Measurements from ENCODE around the gene MTF2. TPM values are rescaled to one million over a fixed set of nuclear protein-coding genes. Genes with fewer than 3 reads are reported as not detected.

MTF2 gene
- total and polyA plus RNA-seq, 9 donors = 9.7 to 27.4 (median 21.3) TPM

DNA sequence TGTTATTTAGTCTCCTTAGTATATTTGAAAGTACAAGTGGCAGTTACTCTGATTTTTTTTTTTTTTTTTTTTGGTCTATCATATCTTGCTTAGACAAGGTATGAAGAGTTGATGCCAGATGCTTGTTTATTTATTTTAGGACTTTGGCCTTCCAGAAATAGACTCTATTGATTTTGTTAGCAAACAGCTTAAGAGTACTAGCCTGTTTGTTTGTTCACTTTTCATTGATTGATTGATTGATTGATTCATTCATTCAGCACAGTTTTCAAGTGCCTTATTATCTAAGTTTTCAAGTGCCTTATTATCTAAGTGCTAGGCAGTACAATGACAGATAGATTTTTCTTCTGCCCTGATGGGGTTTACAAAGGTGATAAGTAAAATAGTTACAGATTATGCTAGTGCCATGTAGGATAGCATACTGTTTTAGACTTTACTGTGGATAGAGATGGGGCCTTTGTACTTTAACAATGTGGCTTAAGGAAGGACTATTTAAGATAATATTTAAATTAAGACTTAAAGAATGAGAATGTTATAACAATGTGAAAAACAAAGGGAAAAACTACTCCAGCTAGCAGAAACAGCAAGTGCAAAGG is 50.5 kb downstream of the MTF2 start:
- Histone ChIP-seq H3K36me3 (no peaks in the 10 kb centered on the region), H3K4me3 (no peak overlapping the region), H3K27ac (no peak overlapping the region), H3K27me3 (no peaks in the 10 kb centered on the region), H3K9me3 (no peaks in the 10 kb centered on the region), H3K4me1 (ENCODE audit: insufficient read depth) (no peaks in the 10 kb centered on the region)
- DNase-seq = no peak
- no peak for TF ChIP-seq POLR2A (IDR thresholded peaks at IDR 0.05)
- TF ChIP-seq, protein P1, sequence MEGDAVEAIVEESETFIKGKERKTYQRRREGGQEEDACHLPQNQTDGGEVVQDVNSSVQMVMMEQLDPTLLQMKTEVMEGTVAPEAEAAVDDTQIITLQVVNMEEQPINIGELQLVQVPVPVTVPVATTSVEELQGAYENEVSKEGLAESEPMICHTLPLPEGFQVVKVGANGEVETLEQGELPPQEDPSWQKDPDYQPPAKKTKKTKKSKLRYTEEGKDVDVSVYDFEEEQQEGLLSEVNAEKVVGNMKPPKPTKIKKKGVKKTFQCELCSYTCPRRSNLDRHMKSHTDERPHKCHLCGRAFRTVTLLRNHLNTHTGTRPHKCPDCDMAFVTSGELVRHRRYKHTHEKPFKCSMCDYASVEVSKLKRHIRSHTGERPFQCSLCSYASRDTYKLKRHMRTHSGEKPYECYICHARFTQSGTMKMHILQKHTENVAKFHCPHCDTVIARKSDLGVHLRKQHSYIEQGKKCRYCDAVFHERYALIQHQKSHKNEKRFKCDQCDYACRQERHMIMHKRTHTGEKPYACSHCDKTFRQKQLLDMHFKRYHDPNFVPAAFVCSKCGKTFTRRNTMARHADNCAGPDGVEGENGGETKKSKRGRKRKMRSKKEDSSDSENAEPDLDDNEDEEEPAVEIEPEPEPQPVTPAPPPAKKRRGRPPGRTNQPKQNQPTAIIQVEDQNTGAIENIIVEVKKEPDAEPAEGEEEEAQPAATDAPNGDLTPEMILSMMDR (IDR thresholded peaks at IDR 0.05) = no peak
- TF ChIP-seq EP300 (IDR thresholded peaks at IDR 0.05) = no peak
- intact Hi-C loops (cut with DNase I) = no loop called here

DNA sequence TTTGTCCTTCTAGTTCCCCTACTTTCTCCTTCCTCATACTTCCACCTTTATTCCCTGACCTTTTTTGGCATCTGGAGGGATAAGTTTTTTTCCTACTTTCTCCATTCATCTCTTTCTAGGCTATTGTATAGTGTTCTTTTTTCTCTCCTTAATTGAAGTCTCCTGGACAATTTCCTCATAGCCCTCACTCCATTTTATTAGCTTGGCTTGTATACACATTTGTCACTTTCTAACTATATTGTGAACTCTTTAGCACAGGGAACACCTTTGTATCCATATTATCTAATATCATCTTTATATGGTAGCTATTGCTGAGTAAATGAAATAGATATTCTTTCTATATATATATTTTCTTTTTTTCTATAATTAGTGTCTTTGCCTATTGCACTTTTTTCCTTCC is 53.6 kb downstream of the MTF2 start:
- no peak overlapping the region for H3K27ac ChIP-seq
- H3K36me3 ChIP-seq = no peaks in the 10 kb centered on the region
- H3K4me3 ChIP-seq = no peak overlapping the region
- H3K9me3 ChIP-seq = no peaks in the 10 kb centered on the region
- intact Hi-C loops (cut with DNase I) = no loop called here
- TF ChIP-seq, protein P1 (IDR thresholded peaks at IDR 0.05) = no peak
- TF ChIP-seq EP300 (IDR thresholded peaks at IDR 0.05) (no peak), POLR2A (IDR thresholded peaks at IDR 0.05) (no peak)
- no peaks in the 10 kb centered on the region for H3K27me3 ChIP-seq
- DNase-seq = no peak
- no peaks in the 10 kb centered on the region for H3K4me1 ChIP-seq (ENCODE audit: insufficient read depth)

DNA sequence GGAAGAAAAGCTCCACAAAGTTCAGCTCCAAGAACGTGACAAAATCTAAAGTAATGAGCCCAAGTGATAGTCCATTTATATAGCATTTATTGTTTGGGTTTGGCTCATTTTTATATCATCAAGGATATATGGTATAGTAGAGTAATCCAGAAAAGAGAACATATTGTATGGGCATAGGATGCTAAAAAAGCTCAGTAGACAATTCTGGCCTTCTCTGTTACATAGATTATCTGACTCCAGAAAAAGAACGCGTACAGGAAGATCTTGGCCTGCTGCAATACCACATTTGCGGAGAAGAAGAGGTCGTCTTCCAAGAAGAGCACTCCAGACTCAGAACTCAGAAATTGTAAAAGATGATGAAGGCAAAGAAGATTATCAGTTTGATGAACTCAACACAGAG is 57.4 kb downstream of the MTF2 start:
- Histone ChIP-seq H3K36me3 (no peaks in the 10 kb centered on the region), H3K27ac (no peak overlapping the region), H3K27me3 (no peaks in the 10 kb centered on the region), H3K9me3 (no peaks in the 10 kb centered on the region), H3K4me3 (no peak overlapping the region), H3K4me1 (ENCODE audit: insufficient read depth) (no peaks in the 10 kb centered on the region)
- intact Hi-C loops (cut with DNase I) = no loop called here
- TF ChIP-seq, protein P1 (IDR thresholded peaks at IDR 0.05) = no peak
- TF ChIP-seq EP300 (IDR thresholded peaks at IDR 0.05) (no peak), POLR2A (IDR thresholded peaks at IDR 0.05) (no peak)
- DNase-seq = no peak
- WGBS, 3 donors = 91 to 94% (median 93%) methylated on average over 5 of the region's 5 CpGs

DNA sequence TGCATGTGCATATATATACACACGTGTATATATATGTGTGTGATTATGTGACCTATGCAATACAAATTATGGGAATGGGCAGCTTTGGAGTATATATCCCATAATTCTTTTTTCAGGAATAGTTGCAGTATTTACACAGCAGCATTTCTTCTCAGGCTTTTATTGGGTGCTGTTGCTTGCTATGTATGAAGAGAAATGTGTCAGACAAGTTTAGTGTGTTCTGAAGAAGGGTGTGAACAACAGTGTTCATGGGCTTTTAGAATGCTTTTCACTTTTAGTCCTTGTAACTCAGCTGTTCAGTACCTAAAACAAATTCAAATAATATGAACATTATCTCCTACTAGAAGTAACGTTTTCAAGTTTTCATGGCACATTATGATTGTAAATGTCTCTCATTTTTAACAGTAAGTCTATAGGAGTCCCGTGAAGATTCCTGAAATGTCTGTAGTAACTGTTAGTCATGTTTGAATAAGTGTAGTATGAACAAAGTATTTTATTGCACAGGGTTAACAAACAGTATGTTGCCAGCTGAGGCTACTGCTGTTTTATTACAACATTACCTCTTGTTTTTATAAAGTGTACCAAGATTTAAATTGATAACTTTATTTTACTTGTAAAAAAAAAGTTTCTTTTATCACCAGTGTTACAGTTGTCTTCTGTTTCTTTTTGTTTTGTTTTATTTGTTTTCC is 58.7 kb downstream of the MTF2 start:
- Histone ChIP-seq H3K27me3 (no peaks in the 10 kb centered on the region), H3K36me3 (no peaks in the 10 kb centered on the region), H3K9me3 (no peaks in the 10 kb centered on the region), H3K27ac (no peak overlapping the region), H3K4me3 (no peak overlapping the region), H3K4me1 (ENCODE audit: insufficient read depth) (no peaks in the 10 kb centered on the region)
- 43 to 53% (median 45%) methylated on average over 3 of the region's 3 CpGs for WGBS, 3 donors
- no peak for TF ChIP-seq EP300 (IDR thresholded peaks at IDR 0.05)
- TF ChIP-seq, protein P1 (IDR thresholded peaks at IDR 0.05) = no peak
- no peak for TF ChIP-seq POLR2A (IDR thresholded peaks at IDR 0.05)
- DNase-seq = no peak
- intact Hi-C loops (cut with DNase I) = no loop called here

All from ovary (tissue), 9 donors.